IMR-90 (cell line): ENCODE measurements around the gene CMKLR1. TPM values are rescaled to one million over a fixed set of nuclear protein-coding genes. Genes with fewer than 3 reads are reported as not detected.

Experiments
- ATAC-seq: fragments of 200-7000 bp; cut with Tn5 transposase; 2 replicates; pipeline ENCODE4 v1.9.1; 2020; ENCODE audit warnings: low read depth, mild to moderate bottlenecking, moderate library complexity
- BruUV-seq: library from RNA; stranded (reverse); fragments of 400-500 nt; replicated peaks from 2 replicates; lab custom pipeline; 2021; lab: Mats Ljungman, UMichigan
- CTCF ChIA-PET: fragments of 300-600 bp; formaldehyde crosslinking; extraction: SDS; loops from one replicate; lab custom pipeline; 2021; ENCODE audit warnings: antibody characterized with exemption; lab: Yijun Ruan, JAX
- POLR2A ChIA-PET: fragments of 300-600 bp; sonication (Branson Sonifier 250); formaldehyde crosslinking; loops from one replicate; lab custom pipeline; 2022; ENCODE audit warnings: antibody characterized with exemption; ENCODE audit not compliant: unreplicated experiment; lab: Charles Lee
- DNase-seq: peaks from one replicate; pipeline ENCODE4 v3.0.0; 2013
- H2AFZ ChIP-seq: replicated peaks from 2 replicates; pipeline ENCODE3; 2013; ENCODE audit warnings: low read length, mild to moderate bottlenecking; ENCODE audit not compliant: poor library complexity
- H2AK5ac ChIP-seq: 2 replicates; pipeline ENCODE4 v1.6.1; 2013; ENCODE audit warnings: low read depth, low read length, inconsistent platforms
- H2AK9ac ChIP-seq: replicated peaks from 2 replicates; pipeline ENCODE3; 2013; ENCODE audit warnings: mild to moderate bottlenecking, low read depth, low read length, moderate library complexity; ENCODE audit not compliant: poor library complexity
- H2BK120ac ChIP-seq: 2 replicates; pipeline ENCODE4 v1.6.1; 2013; ENCODE audit warnings: low read depth, low read length, inconsistent platforms
- H2BK15ac ChIP-seq: 3 replicates; pipeline ENCODE4 v1.6.1; 2013; ENCODE audit warnings: low read depth, low read length, inconsistent platforms
- H2BK20ac ChIP-seq: 2 replicates; pipeline ENCODE4 v1.6.1; 2013; ENCODE audit warnings: low read depth, mild to moderate bottlenecking, inconsistent platforms, low read length, moderate library complexity
- H2BK5ac ChIP-seq: 2 replicates; pipeline ENCODE4 v1.6.1; 2013; ENCODE audit warnings: mild to moderate bottlenecking, low read depth, low read length, inconsistent platforms; ENCODE audit not compliant: poor library complexity, severe bottlenecking
- H3K14ac ChIP-seq: replicated peaks from 2 replicates; pipeline ENCODE4 v1.6.1; 2013; ENCODE audit warnings: low read depth, low read length, inconsistent platforms
- H3K18ac ChIP-seq: 2 replicates; pipeline ENCODE4 v1.6.1; 2013; ENCODE audit warnings: low read depth, low read length, control low read depth
- H3K23ac ChIP-seq: 2 replicates; pipeline ENCODE4 v1.6.1; 2013; ENCODE audit warnings: low read depth, low read length, inconsistent platforms
- H3K27ac ChIP-seq: 2 replicates; pipeline ENCODE4 v1.5.1; 2013; ENCODE audit warnings: mild to moderate bottlenecking, control low read depth, low read length; ENCODE audit not compliant: insufficient read depth
- H3K27me3 ChIP-seq: 2 replicates; pipeline ENCODE4 v1.6.1; 2013; ENCODE audit warnings: low read length; ENCODE audit not compliant: control insufficient read depth, insufficient read depth
- H3K36me3 ChIP-seq: 2 replicates; pipeline ENCODE4 v1.6.1; 2013; ENCODE audit warnings: low read length, mixed read lengths; ENCODE audit not compliant: control insufficient read depth, insufficient read depth
- H3K4ac ChIP-seq: 2 replicates; pipeline ENCODE4 v1.6.1; 2013; ENCODE audit warnings: low read depth, low read length, inconsistent platforms
- H3K4me1 ChIP-seq: 2 replicates; pipeline ENCODE4 v1.6.1; 2013; ENCODE audit warnings: low read length, mixed read lengths; ENCODE audit not compliant: control insufficient read depth, insufficient read depth
- H3K4me2 ChIP-seq: 2 replicates; pipeline ENCODE4 v1.6.1; 2013; ENCODE audit warnings: low read depth, mild to moderate bottlenecking, control low read depth, low read length, moderate library complexity
- H3K4me3 ChIP-seq: 2 replicates; pipeline ENCODE4 v1.5.1; 2013; ENCODE audit warnings: low read depth, mild to moderate bottlenecking, control low read depth, low read length, moderate library complexity; ENCODE audit not compliant: insufficient read depth
- H3K56ac ChIP-seq: 2 replicates; pipeline ENCODE4 v1.6.1; 2013; ENCODE audit warnings: low read length, inconsistent platforms; ENCODE audit not compliant: insufficient read depth; ENCODE audit errors: extremely low read depth
- H3K79me1 ChIP-seq, 2 experiments: 2 replicates each; pipeline ENCODE4 v1.6.1; 2013; ENCODE audit warnings: low read length in 2 of 2, inconsistent platforms in 1 of 2, low read depth in 1 of 2
- H3K9ac ChIP-seq: 2 replicates; pipeline ENCODE4 v1.6.1; 2013; ENCODE audit warnings: low read depth, low read length, control low read depth
- H3K9me1 ChIP-seq: 2 replicates; pipeline ENCODE4 v1.6.1; 2013; ENCODE audit warnings: low read length, inconsistent platforms; ENCODE audit not compliant: insufficient read depth
- H3K9me3 ChIP-seq: 2 replicates; pipeline ENCODE4 v1.6.1; 2013; ENCODE audit warnings: low read length; ENCODE audit not compliant: control insufficient read depth, insufficient read depth
- H4K20me1 ChIP-seq: 2 replicates; pipeline ENCODE4 v1.6.1; 2013; ENCODE audit warnings: low read length, inconsistent platforms; ENCODE audit not compliant: insufficient read depth
- H4K5ac ChIP-seq: 2 replicates; pipeline ENCODE4 v1.6.1; 2013; ENCODE audit warnings: mild to moderate bottlenecking, low read depth, low read length, control low read depth
- H4K8ac ChIP-seq, 2 experiments: 2 replicates each; pipeline ENCODE4 v1.6.1; 2013; ENCODE audit warnings: low read depth in 2 of 2, low read length in 2 of 2, control low read depth in 1 of 2, inconsistent platforms in 1 of 2
- H4K91ac ChIP-seq: 2 replicates; pipeline ENCODE4 v1.6.1; 2013; ENCODE audit warnings: low read depth, low read length, inconsistent platforms; ENCODE audit not compliant: insufficient read depth
- MAFK ChIP-seq: IDR thresholded peaks from 2 replicates; pipeline ENCODE4 v1.6.1; 2012; ENCODE audit warnings: low read depth, low read length, improper control_type of control experiment
- MXI1 ChIP-seq: IDR thresholded peaks from 2 replicates; pipeline ENCODE4 v1.6.1; 2012; ENCODE audit warnings: low read depth, mild to moderate bottlenecking, low read length, moderate library complexity, borderline replicate concordance
- RAD21 ChIP-seq: IDR thresholded peaks from 2 replicates; pipeline ENCODE4 v1.6.1; 2012; ENCODE audit warnings: low read length, improper control_type of control experiment
- WGBS, 2 experiments: methylation state at CpG; one replicate each; pipeline versions ENCODE4 v1.1.5 to v1.1.7; 2013; ENCODE audit warnings: missing lambda C conversion rate in 2 of 2; ENCODE audit not compliant: insufficient read length in 1 of 2; ENCODE audit errors: extremely low coverage in 2 of 2; 5-methylcytosine and 5-hydroxymethylcytosine counted together
- dilution Hi-C: fragments of 300-500 bp; cut with HindIII; formaldehyde crosslinking; loops from one replicate; pipeline ENCODE4 v1.14.3; 2018; ENCODE audit warnings: low sequenced_read_pairs; ENCODE audit not compliant: unreplicated experiment
- in situ Hi-C: fragments of 300-500 bp; cut with MboI; formaldehyde crosslinking; loops from 3 replicates; pipeline ENCODE4 v1.14.3; 2019; ENCODE audit warnings: low sequenced_read_pairs, inconsistent platforms, mixed read lengths
- intact Hi-C: fragments of 100-400 bp; cut with micrococcal nuclease; formaldehyde crosslinking; loops from 2 replicates; pipeline ENCODE4 v1.10.0; 2022
- polyA plus RNA-seq, 3 experiments: library from polyadenylated mRNA; depleted of rRNA; stranded (reverse); fragments of >200 nt; gene quantifications; 2 replicates each; pipeline ENCODE4 v1.2.3, GENCODE V29; 2012; ENCODE audit warnings: low replicate concordance in 1 of 3
- total RNA-seq: library from RNA; depleted of rRNA; stranded (reverse); fragments of >200 nt; gene quantifications from 2 replicates; pipeline ENCODE4 v1.2.3, GENCODE V29; 2012
- TF ChIP-seq, protein P1 (sequence below): fragments of 150-350 bp; IDR thresholded peaks from 2 replicates; pipeline ENCODE4 v1.6.1; 2017; ENCODE audit warnings: mild to moderate bottlenecking, antibody characterized with exemption, low read length, low read depth

CMKLR1 gene
- total and polyA plus RNA-seq, 2 of the 4 experiments (the other 2 are of a cell fraction): not detected

DNA sequence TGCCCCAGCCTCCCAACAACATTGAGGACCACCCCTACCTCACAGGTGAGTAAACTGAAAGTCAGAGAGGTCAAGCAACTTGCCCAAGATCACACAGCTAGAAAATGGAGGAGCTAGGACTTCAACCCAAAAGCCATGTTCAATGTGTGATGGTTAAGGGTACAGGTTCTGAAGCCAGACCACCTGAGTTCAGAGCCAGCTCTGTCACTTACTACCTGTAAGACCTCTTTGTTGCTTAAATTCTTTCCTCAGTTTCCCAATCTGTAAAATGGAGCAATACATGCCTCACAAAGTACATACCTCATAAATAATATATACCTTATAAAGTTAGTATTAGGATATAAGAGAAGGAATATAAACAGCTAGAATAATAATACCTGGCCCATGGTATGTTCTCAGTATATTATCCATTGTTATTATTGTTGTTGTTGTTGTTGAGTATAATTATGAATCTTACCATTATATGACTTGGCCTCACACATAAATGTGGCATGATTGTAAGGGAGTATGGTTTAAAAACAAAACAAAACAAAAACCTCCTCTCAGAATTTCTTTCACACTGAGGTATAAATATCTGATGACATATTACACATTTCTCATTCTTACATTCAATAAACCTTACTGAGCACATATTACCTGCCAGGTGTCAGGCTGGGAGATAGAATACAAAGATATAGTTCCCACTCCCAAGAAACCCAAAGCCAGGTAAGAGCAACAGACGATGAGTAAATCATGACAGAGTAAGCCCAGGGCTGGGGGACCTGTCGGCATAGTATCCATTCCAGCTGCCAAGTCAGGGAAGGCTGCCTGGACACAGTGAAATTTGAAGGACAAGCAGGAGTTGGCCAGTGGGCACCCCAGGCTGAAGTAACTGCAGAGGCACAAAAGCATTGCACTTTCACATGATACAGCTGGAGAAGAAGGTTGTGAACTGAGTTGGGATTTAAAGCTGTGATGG is 19.6 kb downstream of the CMKLR1 start:
- Histone ChIP-seq H3K36me3 (no peaks in the 10 kb centered on the region), H3K27ac (no peak overlapping the region), H3K79me1 (no peaks in the 10 kb centered on the region), H3K4me3 (no peak overlapping the region), H3K4ac (no peak overlapping the region), H2BK120ac (no peak overlapping the region), H2AK5ac (no peak overlapping the region), H2BK20ac (no peak overlapping the region), H3K9me1 (no peaks in the 10 kb centered on the region), H3K4me1 (no peaks in the 10 kb centered on the region), H3K14ac (no peak overlapping the region), H3K27me3 (0 out of 2 replicates have a peak, but pooled peaks cover 2% of the 10 kb centered on the region), H4K8ac (no peak overlapping the region), H3K4me2 (no peak overlapping the region), H4K5ac (no peak overlapping the region), H2BK15ac (no peak overlapping the region), H2AFZ (no peak overlapping the region), H4K91ac (no peak overlapping the region), H3K18ac (no peak overlapping the region), H3K9ac (no peak overlapping the region), H3K23ac (no peak overlapping the region), H3K9me3 (no peaks in the 10 kb centered on the region), H4K20me1 (no peaks in the 10 kb centered on the region), H3K56ac (no peak overlapping the region), H2AK9ac (no peak overlapping the region), H2BK5ac (no peak overlapping the region)
- ChIA-PET CTCF (interaction anchor here (0.6 kb wide), 1 partner anchor 59 kb away, joined by 3 read pairs; no protein-coding TSS in a partner anchor), POLR2A (no interaction called here)
- no peak for ATAC-seq
- dilution Hi-C loops: no loop called here
- no CpG with 5 or more reads among the region's 2 CpGs for WGBS, 2 experiments
- no TSS peak for BruUV-seq
- in situ Hi-C loops: no loop called here
- intact Hi-C loops: no loop called here
- TF ChIP-seq MAFK: no peak
- TF ChIP-seq, protein P1, sequence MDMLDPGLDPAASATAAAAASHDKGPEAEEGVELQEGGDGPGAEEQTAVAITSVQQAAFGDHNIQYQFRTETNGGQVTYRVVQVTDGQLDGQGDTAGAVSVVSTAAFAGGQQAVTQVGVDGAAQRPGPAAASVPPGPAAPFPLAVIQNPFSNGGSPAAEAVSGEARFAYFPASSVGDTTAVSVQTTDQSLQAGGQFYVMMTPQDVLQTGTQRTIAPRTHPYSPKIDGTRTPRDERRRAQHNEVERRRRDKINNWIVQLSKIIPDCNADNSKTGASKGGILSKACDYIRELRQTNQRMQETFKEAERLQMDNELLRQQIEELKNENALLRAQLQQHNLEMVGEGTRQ: no peak
- no peak for TF ChIP-seq RAD21
- TF ChIP-seq MXI1: no peak
- no peak for DNase-seq
